ENCODE results near the gene SPATA3. TPM values are rescaled to one million over a fixed set of nuclear protein-coding genes. Genes with fewer than 3 reads are reported as not detected.

SPATA3 gene
- total RNA-seq, 2 experiments from 2014 or later, result not detected

DNA sequence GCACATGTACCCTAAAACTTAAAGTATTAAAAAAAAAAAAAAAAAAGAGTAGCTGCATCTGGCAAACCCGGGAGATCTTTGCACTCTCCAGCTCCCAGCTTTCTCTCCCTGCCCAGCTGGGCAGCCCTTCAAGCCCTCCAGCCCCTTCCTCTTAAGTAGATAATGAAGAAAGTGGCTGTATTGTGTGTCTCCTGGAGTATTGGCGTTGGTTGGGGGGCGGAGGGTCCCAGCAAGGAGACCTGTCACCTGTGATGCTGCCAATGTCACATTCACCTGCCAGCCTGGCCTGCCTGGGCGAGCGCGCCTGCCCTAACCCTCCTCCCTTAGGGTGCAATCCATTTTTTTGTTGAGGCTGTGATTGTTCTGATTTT, 43.4 kb downstream of the SPATA3 start:
- DNase-seq, result no peak
- POLR2A ChIA-PET, result no interaction called here
- Mint-ChIP-seq H3K4me1 (no peaks in the 10 kb centered on the region), H3K36me3 (no peaks in the 10 kb centered on the region), H3K27ac (no peak overlapping the region), H3K27me3 (peaks cover 62% of the 10 kb centered on the region), H3K9me3 (no peaks in the 10 kb centered on the region), H3K4me3 (no peak overlapping the region)
- no peak for ATAC-seq (ENCODE audit: low read depth)

- POLR2A ChIA-PET, result no interaction called here
- H3K27ac Mint-ChIP-seq, result no peak overlapping the region
- H3K9me3 Mint-ChIP-seq, result no peaks in the 10 kb centered on the region
- H3K4me1 Mint-ChIP-seq, result no peaks in the 10 kb centered on the region
- no peak for DNase-seq
- no peaks in the 10 kb centered on the region for H3K36me3 Mint-ChIP-seq
- no peak for ATAC-seq (ENCODE audit: low read depth)
- H3K27me3 Mint-ChIP-seq, result peaks cover 56% of the 10 kb centered on the region
- no peak overlapping the region for H3K4me3 Mint-ChIP-seq
These were observed 44.0 kb downstream of the SPATA3 start for GRCh38 chr2:231039821-231040364.

DNA sequence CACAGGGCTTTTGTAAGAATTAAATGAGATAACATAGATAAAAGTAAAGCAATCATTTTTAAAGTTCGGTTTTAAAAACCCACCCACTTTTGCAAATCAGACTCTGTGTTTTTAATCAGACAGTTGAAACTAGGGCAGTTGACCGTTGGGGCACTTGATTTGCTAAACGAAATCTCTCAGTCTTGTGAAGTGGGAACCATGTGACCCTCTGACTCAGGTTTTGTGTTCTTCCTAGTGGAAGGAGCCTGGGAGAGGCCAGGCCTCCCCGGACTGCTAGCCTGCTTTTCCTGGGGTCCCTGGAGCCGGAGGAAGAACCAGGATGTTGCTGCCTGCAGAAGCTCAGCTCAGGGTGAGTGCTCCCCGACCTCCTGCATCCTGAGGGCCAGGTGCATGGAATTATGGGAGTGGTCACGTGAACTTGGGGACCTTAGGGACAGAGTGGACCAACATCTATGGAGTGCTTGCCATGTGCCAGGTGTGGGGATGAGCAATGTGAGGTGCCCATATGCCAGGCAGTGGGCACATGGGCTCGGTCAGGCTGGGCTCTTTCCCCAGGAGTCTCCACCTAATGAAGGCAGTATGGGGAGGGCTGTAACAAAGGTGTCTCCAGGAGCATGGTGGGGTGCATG, 45.3 kb downstream of the SPATA3 start:
- DNase-seq (no peak), ATAC-seq (ENCODE audit: low read depth) (no peak)
- Mint-ChIP-seq H3K36me3 (no peaks in the 10 kb centered on the region), H3K27me3 (peaks cover 46% of the 10 kb centered on the region), H3K9me3 (no peaks in the 10 kb centered on the region), H3K4me3 (no peak overlapping the region), H3K4me1 (no peaks in the 10 kb centered on the region), H3K27ac (no peak overlapping the region)
- POLR2A ChIA-PET, result no interaction called here

DNA sequence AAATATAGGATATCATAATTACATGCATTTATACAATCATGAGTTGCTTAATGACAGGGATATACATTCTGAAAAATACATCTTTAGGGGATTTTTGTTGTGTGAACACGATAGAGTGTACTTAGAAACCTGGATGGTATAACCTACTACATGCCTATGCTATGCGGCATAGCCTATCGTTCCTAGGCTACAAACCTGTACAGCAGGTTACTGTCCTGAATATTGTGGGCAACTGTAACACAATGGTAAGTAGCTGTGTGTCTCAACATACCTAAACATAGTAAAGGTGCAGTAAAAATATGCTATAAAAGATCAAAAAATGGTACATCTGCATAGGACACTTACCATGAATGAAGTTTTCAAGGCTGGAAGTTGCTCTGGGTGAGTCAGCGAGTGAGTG, 47.9 kb downstream of the SPATA3 start:
- POLR2A ChIA-PET, result interaction anchor here (0.5 kb wide), 1 partner anchor 11 kb away, joined by 3 read pairs; no protein-coding TSS in a partner anchor
- H3K27ac Mint-ChIP-seq, result no peak overlapping the region
- H3K27me3 Mint-ChIP-seq, result peaks cover 29% of the 10 kb centered on the region
- no peaks in the 10 kb centered on the region for H3K9me3 Mint-ChIP-seq
- H3K4me1 Mint-ChIP-seq, result no peaks in the 10 kb centered on the region
- ATAC-seq (ENCODE audit: low read depth) (no peak), DNase-seq (no peak)
- H3K36me3 Mint-ChIP-seq, result no peaks in the 10 kb centered on the region
- H3K4me3 Mint-ChIP-seq, result no peak overlapping the region

- DNase-seq (no peak), ATAC-seq (ENCODE audit: low read depth) (no peak)
- Mint-ChIP-seq H3K27ac (no peak overlapping the region), H3K27me3 (peaks cover 19% of the 10 kb centered on the region), H3K4me3 (no peak overlapping the region), H3K36me3 (no peaks in the 10 kb centered on the region), H3K9me3 (no peaks in the 10 kb centered on the region), H3K4me1 (peaks cover 3% of the 10 kb centered on the region)
- POLR2A ChIA-PET, result no interaction called here
These were observed 51.0 kb downstream of the SPATA3 start for GRCh38 chr2:231046916-231047273.

DNA sequence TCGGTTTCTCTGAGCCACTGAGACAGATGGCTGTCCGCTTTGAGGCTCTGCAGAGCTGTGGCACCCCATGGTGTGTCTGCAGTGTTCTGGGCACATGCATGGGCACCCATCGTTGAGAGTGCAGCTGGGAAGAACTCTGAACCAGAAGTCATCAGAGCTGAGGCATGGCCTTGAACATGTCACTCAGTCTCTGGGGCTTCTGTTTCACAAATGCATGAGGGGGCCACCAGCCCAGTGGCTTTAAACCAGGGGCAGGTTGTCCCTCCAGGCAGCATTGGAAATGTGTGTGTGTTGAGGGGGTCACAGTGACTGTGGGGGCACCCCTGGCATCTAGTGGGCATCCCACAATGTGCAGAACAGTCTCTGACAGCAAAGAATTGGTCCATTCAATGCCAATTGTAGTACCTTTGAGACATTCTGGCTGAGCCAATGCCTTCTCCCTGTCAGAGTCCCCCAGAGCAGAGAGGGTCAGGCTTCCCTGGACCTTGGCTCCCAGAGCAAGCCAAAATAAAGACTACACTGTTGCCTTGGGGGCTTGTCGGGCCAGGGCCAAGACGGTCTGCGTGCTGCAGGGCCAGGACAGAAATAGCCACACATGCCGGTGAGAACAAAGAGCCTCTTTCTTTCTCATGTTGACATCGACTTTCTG, 51.5 kb downstream of the SPATA3 start:
- Mint-ChIP-seq H3K27ac (no peak overlapping the region), H3K9me3 (no peaks in the 10 kb centered on the region), H3K4me3 (no peak overlapping the region), H3K27me3 (peaks cover 17% of the 10 kb centered on the region), H3K4me1 (peaks cover 5% of the 10 kb centered on the region), H3K36me3 (no peaks in the 10 kb centered on the region)
- POLR2A ChIA-PET, result no interaction called here
- ATAC-seq (ENCODE audit: low read depth) (no peak), DNase-seq (no peak)

DNA sequence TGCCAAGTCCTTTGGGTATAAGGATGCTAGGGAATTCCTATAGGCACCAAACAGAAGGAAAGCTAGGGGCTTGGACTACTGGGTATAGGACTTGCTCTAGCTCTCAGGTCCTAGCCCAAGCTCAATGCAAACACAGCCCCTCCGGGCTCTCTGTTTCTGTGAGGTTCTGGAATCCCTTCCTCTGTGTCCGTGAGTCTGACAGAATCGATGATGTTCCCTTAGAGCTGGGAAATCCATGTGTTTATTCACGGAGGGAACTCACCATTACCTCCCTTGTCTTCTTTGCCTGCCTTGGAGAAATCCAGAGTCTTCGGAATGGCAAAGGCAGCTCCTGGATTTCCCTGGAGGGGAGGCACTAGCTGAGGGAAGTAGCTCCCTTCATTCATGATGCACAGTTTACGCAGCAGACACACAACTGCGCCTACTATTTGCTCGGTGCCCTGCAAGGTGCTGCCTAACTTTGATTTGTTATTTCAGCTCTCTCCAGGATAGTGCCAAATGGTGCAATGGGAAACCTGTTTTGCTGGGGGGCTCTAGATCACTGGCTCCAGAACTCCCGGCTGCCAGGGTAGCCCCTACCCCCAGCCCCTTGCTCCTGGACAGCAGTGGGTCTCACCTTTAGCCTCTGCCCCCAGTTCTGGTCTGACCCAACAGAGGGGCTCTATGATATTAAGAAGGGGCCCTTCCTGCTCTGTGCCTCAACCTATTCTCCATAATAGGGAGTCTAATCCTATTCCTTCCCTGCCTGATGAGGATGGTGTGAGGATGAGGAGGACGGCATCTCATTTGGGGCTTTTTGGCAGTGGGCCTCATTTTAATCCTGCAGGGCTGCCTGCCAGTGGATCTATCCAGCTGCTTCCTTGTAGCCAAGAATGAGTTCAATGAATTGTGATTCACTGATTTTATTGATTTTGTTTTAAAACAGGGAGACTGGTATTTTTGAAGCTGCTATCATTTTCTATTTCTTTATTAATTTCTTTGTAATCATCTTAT, 52.3 kb downstream of the SPATA3 start:
- Mint-ChIP-seq H3K27ac (no peak overlapping the region), H3K36me3 (no peaks in the 10 kb centered on the region), H3K4me3 (no peak overlapping the region), H3K4me1 (peaks cover 14% of the 10 kb centered on the region), H3K9me3 (no peaks in the 10 kb centered on the region), H3K27me3 (peaks cover 17% of the 10 kb centered on the region)
- ATAC-seq (ENCODE audit: low read depth) (no peak), DNase-seq (no peak)
- POLR2A ChIA-PET, result no interaction called here

DNA sequence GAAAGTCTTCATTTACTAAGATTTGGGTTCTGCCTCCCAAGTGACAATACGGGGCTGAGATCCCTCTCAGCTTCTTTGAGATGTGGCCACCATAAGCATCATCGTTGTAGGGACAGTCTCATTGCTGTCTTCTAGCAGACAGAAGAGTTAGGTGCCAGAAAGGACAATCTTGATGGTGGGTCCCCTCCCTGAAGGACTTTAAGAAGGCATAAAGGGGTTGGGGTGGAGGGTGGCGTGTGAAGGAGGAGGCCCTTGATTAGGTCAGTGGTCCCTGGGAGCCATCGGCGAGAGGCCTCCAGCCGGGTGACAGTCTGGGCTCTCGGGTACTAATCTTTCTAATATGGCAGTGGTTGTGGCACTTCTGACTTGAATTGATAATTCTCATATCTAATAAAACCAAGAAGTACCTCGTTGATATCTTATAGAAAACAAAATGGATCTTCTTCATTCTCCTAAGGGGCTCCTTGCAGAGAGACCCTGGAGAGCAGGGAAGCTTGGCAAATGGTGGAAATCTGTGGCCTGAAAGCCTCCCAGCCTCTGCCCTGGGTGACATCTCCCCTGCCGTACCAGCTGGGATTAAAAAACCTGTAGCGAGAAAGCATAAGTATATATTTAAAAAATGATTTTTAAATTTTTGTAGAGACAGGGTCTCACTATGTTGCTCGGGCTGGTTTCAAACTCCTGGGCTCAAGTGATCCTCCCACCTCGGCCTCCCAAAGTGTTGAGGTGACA, 53.5 kb downstream of the SPATA3 start:
- Mint-ChIP-seq H3K36me3 (no peaks in the 10 kb centered on the region), H3K27ac (no peak overlapping the region), H3K27me3 (peaks cover 21% of the 10 kb centered on the region), H3K4me3 (no peak overlapping the region), H3K9me3 (no peaks in the 10 kb centered on the region), H3K4me1 (peaks cover 25% of the 10 kb centered on the region)
- ATAC-seq (ENCODE audit: low read depth) (no peak), DNase-seq (no peak)
- POLR2A ChIA-PET, result no interaction called here

GRCh38 chr2:231050018-231050901, 54.3 kb downstream of the SPATA3 start:
- ATAC-seq (ENCODE audit: low read depth), result no peak
- peaks cover 21% of the 10 kb centered on the region for H3K27me3 Mint-ChIP-seq
- DNase-seq, result no peak
- H3K36me3 Mint-ChIP-seq, result no peaks in the 10 kb centered on the region
- no peaks in the 10 kb centered on the region for H3K9me3 Mint-ChIP-seq
- H3K4me1 Mint-ChIP-seq, result peaks cover 25% of the 10 kb centered on the region
- no peak overlapping the region for H3K4me3 Mint-ChIP-seq
- POLR2A ChIA-PET, result no interaction called here
- no peak overlapping the region for H3K27ac Mint-ChIP-seq

DNA sequence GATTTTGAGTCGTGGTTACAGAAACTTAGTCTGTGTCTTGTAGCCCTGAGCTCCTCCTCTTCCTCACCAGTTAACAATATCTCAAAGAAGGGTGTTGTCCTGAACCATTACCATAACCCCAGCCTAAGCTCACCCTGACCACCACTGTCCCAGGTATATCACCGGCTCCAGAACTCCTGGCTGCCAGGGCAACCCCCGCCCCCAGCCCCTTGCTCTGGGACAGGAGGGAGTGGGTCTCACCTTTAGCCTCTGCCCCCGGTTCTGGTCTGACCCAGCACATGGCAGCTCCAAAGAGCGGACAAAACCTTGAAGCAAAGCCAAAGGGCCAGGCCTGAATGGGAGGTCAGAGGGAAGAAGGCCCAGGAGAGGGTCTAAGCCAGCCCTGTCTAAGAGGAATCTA, 55.2 kb downstream of the SPATA3 start:
- Mint-ChIP-seq H3K27ac (no peak overlapping the region), H3K36me3 (no peaks in the 10 kb centered on the region), H3K4me1 (peaks cover 27% of the 10 kb centered on the region), H3K4me3 (no peak overlapping the region), H3K9me3 (no peaks in the 10 kb centered on the region), H3K27me3 (peaks cover 21% of the 10 kb centered on the region)
- POLR2A ChIA-PET, result no interaction called here
- ATAC-seq (ENCODE audit: low read depth) (no peak), DNase-seq (no peak)

- Mint-ChIP-seq H3K4me3 (peak overlapping the region; percentile 88), H3K27me3 (peaks cover 21% of the 10 kb centered on the region), H3K27ac (peak overlapping the region; percentile 70), H3K4me1 (peaks cover 29% of the 10 kb centered on the region), H3K9me3 (no peaks in the 10 kb centered on the region), H3K36me3 (no peaks in the 10 kb centered on the region)
- POLR2A ChIA-PET, result interaction anchor here (0.9 to 1.4 kb wide), 4 partner anchors 17 to 411 kb away, joined by 3 to 5 read pairs (median 4); partner anchors contain the start of gene NCL
- DNase-seq (peak; percentile 90), ATAC-seq (ENCODE audit: low read depth) (peak; percentile 79)
These were observed 56.9 kb downstream of the SPATA3 start for GRCh38 chr2:231052494-231053451.
